HFFc6 (cell line): ENCODE data around the gene KCNE2. TPM values are rescaled to one million over a fixed set of nuclear protein-coding genes. Genes with fewer than 3 reads are reported as not detected.
A peak's percentile ranks its signal among the peaks of the same experiment; 100 is the strongest.

ENCODE experiments used
- DNase-seq: peaks from one replicate; pipeline ENCODE4 v3.0.0-alpha.2; 2018
- H3K27ac Mint-ChIP-seq: 2 replicates; pipeline ENCODE4 v1.8.0; 2020; ENCODE audit warnings: mild to moderate bottlenecking, mixed read lengths
- H3K27me3 Mint-ChIP-seq: 2 replicates; pipeline ENCODE4 v1.8.0; 2021; ENCODE audit warnings: mild to moderate bottlenecking, moderate library complexity, mixed read lengths; ENCODE audit not compliant: insufficient read depth
- H3K36me3 Mint-ChIP-seq: 2 replicates; pipeline ENCODE4 v1.8.0; 2021; ENCODE audit warnings: low read depth, mixed read lengths
- H3K4me1 Mint-ChIP-seq: 2 replicates; pipeline ENCODE4 v1.8.0; 2020; ENCODE audit warnings: low read depth, mixed read lengths
- H3K4me3 Mint-ChIP-seq: 2 replicates; pipeline ENCODE4 v1.8.0; 2020; ENCODE audit warnings: mild to moderate bottlenecking, moderate library complexity, mixed read lengths
- H3K9me3 Mint-ChIP-seq: 2 replicates; pipeline ENCODE4 v1.8.0; 2020; ENCODE audit warnings: mild to moderate bottlenecking, mixed read lengths
- total RNA-seq, 6 experiments: library from RNA; stranded (reverse); fragmentation: NEBNext Ultra II Directional; extraction: Animal tissue kit (Norgen Biotek cat#: 25700); gene quantifications; 2 replicates in 1 of 6; 3 replicates in 5 of 6; pipeline ENCODE4 v1.2.3, GENCODE V29; 2021
- TF ChIP-seq, protein P1 (sequence below): fragments of 200-600 bp; sonication (generic); IDR thresholded peaks from 2 replicates; pipeline ENCODE4 v1.5.0; 2021; ENCODE audit warnings: antibody characterized with exemption, mild to moderate bottlenecking

KCNE2 gene
- total RNA-seq, 6 experiments from 2014 or later, result not detected

DNA sequence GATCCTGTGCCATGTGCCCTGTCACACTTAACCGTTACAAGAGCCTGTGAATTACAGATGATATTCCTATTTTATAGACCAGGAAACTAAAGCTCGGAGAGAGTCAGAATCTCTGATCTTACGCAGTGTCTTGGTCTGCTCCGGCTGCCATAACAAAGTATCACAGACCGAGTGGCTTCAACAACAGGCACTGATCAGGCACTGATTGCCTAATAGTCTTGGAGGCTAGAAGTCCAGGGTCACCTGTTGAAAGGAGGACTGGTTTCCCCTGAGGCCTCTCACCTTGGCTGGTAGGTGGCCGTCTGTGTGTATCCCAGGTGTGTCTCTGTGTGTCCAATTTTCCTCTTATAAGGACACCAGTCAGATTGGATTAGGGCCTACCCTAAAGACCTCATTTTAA, 31.5 kb upstream of the KCNE2 start:
- Mint-ChIP-seq H3K27me3 (peaks cover 13% of the 10 kb centered on the region), H3K4me3 (no peak overlapping the region), H3K4me1 (peaks cover 35% of the 10 kb centered on the region), H3K9me3 (no peaks in the 10 kb centered on the region), H3K36me3 (0 out of 2 replicates have a peak, but pooled peaks cover 5% of the 10 kb centered on the region), H3K27ac (no peak overlapping the region)
- no peak for DNase-seq
- TF ChIP-seq, protein P1, sequence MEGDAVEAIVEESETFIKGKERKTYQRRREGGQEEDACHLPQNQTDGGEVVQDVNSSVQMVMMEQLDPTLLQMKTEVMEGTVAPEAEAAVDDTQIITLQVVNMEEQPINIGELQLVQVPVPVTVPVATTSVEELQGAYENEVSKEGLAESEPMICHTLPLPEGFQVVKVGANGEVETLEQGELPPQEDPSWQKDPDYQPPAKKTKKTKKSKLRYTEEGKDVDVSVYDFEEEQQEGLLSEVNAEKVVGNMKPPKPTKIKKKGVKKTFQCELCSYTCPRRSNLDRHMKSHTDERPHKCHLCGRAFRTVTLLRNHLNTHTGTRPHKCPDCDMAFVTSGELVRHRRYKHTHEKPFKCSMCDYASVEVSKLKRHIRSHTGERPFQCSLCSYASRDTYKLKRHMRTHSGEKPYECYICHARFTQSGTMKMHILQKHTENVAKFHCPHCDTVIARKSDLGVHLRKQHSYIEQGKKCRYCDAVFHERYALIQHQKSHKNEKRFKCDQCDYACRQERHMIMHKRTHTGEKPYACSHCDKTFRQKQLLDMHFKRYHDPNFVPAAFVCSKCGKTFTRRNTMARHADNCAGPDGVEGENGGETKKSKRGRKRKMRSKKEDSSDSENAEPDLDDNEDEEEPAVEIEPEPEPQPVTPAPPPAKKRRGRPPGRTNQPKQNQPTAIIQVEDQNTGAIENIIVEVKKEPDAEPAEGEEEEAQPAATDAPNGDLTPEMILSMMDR, result no peak

DNA sequence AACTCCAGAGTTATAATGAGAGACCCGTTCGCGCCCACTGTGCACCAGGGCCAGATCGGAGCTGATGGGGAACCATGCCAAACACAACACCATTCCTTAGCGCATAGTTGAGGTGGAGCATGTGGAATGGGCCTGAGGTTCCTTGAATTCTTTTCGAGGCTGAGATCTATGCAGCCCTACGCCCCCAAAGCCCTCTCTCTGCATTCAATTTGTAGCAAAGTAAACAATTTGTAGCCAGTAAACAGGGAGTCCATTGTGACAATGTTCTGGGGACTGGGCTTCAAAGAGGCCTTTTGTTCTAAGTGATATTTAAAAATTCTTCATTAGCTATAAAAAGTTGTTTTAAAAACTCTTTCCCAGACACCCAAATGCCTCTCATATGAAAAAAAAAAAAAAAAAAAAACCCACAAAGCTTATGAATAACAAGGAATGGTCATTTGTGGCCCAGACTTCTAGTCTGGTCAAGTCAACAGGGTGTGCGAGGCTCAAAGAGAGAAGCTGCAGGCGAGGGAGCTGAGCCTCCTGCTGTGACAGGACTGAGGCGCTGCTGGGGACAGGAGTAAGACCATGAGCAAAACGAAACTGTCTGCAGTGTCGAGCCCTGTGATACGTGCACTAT, 30.6 kb upstream of the KCNE2 start:
- Mint-ChIP-seq H3K9me3 (no peaks in the 10 kb centered on the region), H3K36me3 (0 out of 2 replicates have a peak, but pooled peaks cover 5% of the 10 kb centered on the region), H3K4me3 (peak overlapping the region; percentile 80), H3K27me3 (peaks cover 18% of the 10 kb centered on the region), H3K27ac (peak overlapping the region; percentile 40; the same call in 1 of the 2 replicates), H3K4me1 (peaks cover 35% of the 10 kb centered on the region)
- TF ChIP-seq, protein P1, result no peak
- peak; percentile 36 for DNase-seq

DNA sequence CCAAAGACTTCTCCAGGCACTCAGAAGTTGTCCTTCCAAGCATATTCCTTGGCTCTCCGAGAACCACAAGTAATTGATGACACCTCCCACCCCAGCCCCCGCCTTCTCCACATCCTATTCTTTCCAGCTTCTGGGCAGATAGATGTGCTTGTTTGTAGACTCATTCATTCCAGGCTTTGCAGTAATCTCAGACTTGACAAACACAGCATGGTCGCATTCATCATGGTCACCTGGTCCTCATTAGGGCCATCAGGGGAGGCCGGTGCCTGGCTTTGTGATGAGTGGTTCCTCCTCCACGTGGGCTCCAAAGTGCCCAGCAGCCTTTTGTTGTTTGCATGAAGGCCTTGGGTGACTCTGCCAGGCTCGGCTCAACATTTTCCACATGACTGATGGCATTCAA, 28.5 kb upstream of the KCNE2 start:
- H3K9me3 Mint-ChIP-seq, result no peaks in the 10 kb centered on the region
- TF ChIP-seq, protein P1, result no peak
- H3K4me1 Mint-ChIP-seq, result peaks cover 35% of the 10 kb centered on the region
- no peaks in the 10 kb centered on the region for H3K36me3 Mint-ChIP-seq
- no peak overlapping the region for H3K4me3 Mint-ChIP-seq
- H3K27me3 Mint-ChIP-seq, result peaks cover 28% of the 10 kb centered on the region
- DNase-seq, result peak; percentile 55
- no peak overlapping the region for H3K27ac Mint-ChIP-seq

DNA sequence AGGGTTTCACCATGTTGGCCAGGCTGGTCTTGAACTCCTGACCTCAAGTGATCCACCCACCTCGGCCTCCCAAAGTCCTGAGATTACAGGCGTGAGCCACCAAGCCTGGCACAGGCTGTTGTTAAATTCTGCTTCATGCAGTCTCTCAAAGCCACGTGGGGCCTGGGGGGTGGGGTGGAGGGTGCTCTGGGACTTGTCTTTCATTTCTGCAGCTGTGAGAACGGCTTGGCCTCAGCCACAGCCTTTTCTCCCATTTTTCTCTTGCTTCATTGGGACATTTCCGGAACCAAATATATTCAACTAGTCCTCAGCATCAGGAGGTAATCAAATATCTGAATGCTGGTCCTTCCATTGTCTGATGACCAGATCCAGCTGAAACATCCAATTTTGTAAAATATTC, 27.6 kb upstream of the KCNE2 start:
- no peak overlapping the region for H3K4me3 Mint-ChIP-seq
- H3K27ac Mint-ChIP-seq, result no peak overlapping the region
- DNase-seq, result no peak
- no peaks in the 10 kb centered on the region for H3K36me3 Mint-ChIP-seq
- no peaks in the 10 kb centered on the region for H3K9me3 Mint-ChIP-seq
- TF ChIP-seq, protein P1, result no peak
- H3K27me3 Mint-ChIP-seq, result peaks cover 34% of the 10 kb centered on the region
- H3K4me1 Mint-ChIP-seq, result peaks cover 35% of the 10 kb centered on the region

DNA sequence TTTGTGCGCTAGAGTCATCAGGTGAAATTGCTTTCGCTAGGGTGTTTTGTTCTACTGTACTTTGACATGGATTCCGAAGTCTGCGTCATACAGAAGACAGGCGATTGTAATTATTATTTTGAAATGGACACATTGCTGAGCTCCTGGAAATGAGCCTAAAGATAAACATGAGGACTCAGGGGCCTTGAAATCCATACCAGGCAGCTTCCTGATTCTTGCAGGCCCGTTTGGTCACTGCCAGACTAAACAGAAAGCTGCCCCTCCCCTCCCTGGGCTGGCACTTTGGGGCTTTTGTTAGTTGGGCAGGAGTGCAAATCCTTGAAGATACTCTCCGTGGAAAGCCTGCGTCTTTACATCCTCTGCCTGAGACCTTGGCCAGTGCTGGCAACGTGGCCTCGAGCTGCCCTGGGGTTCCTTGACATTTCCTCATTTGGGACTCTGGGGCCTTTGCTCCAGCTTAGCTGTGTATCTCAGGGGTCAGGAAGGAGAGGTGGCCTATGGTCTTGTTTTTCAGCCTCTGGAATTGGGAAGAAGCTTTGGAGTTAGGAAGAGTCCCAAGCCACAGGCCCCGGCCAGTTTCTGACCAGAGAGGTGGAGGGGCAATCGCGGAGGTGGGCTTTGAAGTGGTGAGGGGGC, 26.9 kb upstream of the KCNE2 start:
- Mint-ChIP-seq H3K27ac (no peak overlapping the region), H3K4me3 (no peak overlapping the region), H3K4me1 (peaks cover 35% of the 10 kb centered on the region), H3K36me3 (no peaks in the 10 kb centered on the region), H3K27me3 (peaks cover 34% of the 10 kb centered on the region), H3K9me3 (no peaks in the 10 kb centered on the region)
- no peak for DNase-seq
- TF ChIP-seq, protein P1, result no peak
